Peyer's patch (tissue), 4 donors: ENCODE results near the gene DCDC2. TPM values are rescaled to one million over a fixed set of nuclear protein-coding genes. Genes with fewer than 3 reads are reported as not detected.
"Not testable (repeated sequence)": the region's sequence is repeated elsewhere in the genome, so short reads cannot be mapped to it uniquely, and the experiment has no call there.

ENCODE experiments used
- DNase-seq, 3 donors: peaks; one replicate each; pipeline ENCODE4 v3.0.0-alpha.2; 2017 to 2019
- H3K27ac ChIP-seq, 4 donors: fragments of 200-600 bp; sonication (generic); one replicate each; pipeline ENCODE4 v1.5.1; 2016 to 2019
- H3K27me3 ChIP-seq, 2 donors: fragments of 200-600 bp; sonication (generic); one replicate each; pipeline ENCODE4 v1.5.1; 2019
- H3K36me3 ChIP-seq, 3 donors: fragments of 200-600 bp; sonication (generic); one replicate each; pipeline ENCODE4 v1.5.1; 2016 to 2019
- H3K4me1 ChIP-seq, 4 donors: fragments of 200-600 bp; sonication (generic); one replicate each; pipeline ENCODE4 v1.5.1; 2016 to 2019
- H3K4me3 ChIP-seq, 4 donors: fragments of 200-600 bp; sonication (generic); 1 replicate in 3 of 4; 2 replicates in 1 of 4; pipeline ENCODE4 v1.5.1; 2016 to 2019; ENCODE audit warnings: mild to moderate bottlenecking in 1 of 4
- H3K9me3 ChIP-seq, 4 donors: fragments of 200-600 bp; sonication (generic); one replicate each; pipeline ENCODE4 v1.5.1; 2016 to 2019; ENCODE audit warnings: mild to moderate bottlenecking in 1 of 4
- POLR2A ChIP-seq, 2 donors: fragments of 450-650 bp; IDR thresholded peaks; one replicate each; pipeline ENCODE4 v1.5.1; 2017; ENCODE audit warnings: antibody characterized with exemption in 2 of 2, mild to moderate bottlenecking in 2 of 2, moderate library complexity in 2 of 2
- total RNA-seq, 4 donors: library from RNA; depleted of rRNA; stranded (reverse); fragments of >200 nt; gene quantifications; one replicate each; pipeline ENCODE4 v1.1.0, GENCODE V29; 2016
- TF ChIP-seq, protein P1 (sequence below), 6 experiments: fragments of 450-650 bp in 4 of 6; fragments of 200-600 bp in 2 of 6; sonication (generic) in 1 of 6; IDR thresholded peaks; one replicate each; pipeline ENCODE4 v1.5.1; 2017 to 2019; ENCODE audit warnings: antibody characterized with exemption in 6 of 6, mild to moderate bottlenecking in 3 of 6, moderate library complexity in 1 of 6

Gene DCDC2
- total RNA-seq, 4 donors from 2014 or later = 0.27 to 3.3 (median 0.63) TPM

DNA sequence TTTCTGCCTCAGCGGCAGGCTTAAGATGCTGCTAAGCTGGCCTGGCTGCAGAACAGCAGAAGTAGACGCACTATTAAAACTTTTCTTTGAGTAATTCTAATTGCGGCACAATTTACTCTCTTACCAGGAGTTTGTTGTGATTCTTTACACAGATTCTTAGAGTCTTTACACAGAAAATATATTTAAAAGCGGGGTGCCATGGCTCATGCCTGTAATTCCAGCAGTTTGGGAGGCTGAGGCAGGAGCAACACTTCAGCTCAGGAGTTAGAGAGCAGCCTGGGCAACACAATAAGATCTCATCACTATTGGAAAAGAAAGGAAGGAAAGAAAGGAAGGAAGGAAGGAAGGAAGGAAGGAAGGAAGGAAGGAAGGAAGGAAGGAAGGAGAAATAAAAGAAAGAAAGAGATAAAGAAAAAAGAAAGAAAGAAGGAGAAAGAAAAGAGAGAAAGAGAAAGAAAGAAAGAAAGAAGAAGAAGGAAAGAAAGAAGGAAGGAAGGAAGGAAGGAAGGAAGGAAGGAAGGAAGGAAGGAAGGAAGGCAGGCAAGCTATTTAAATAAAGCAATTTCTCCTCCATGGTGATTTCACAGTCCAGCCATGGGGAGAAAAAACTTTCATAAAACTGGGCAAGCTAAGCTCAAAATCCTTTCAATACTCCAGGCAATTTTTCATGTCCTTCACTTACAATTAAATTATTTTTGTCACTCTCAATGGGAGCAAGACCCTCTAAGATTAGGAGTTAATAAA is 23.8 kb upstream of the DCDC2 start:
- no peak overlapping the region for H3K27ac ChIP-seq
- no peaks in the 10 kb centered on the region for H3K27me3 ChIP-seq
- H3K4me3 ChIP-seq = no peak overlapping the region
- TF ChIP-seq, protein P1, sequence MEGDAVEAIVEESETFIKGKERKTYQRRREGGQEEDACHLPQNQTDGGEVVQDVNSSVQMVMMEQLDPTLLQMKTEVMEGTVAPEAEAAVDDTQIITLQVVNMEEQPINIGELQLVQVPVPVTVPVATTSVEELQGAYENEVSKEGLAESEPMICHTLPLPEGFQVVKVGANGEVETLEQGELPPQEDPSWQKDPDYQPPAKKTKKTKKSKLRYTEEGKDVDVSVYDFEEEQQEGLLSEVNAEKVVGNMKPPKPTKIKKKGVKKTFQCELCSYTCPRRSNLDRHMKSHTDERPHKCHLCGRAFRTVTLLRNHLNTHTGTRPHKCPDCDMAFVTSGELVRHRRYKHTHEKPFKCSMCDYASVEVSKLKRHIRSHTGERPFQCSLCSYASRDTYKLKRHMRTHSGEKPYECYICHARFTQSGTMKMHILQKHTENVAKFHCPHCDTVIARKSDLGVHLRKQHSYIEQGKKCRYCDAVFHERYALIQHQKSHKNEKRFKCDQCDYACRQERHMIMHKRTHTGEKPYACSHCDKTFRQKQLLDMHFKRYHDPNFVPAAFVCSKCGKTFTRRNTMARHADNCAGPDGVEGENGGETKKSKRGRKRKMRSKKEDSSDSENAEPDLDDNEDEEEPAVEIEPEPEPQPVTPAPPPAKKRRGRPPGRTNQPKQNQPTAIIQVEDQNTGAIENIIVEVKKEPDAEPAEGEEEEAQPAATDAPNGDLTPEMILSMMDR (IDR thresholded peaks at IDR 0.05) = no peak
- no peak for TF ChIP-seq POLR2A (IDR thresholded peaks at IDR 0.05)
- no peaks in the 10 kb centered on the region for H3K4me1 ChIP-seq
- no peaks in the 10 kb centered on the region for H3K36me3 ChIP-seq
- no peak for DNase-seq
- no peaks in the 10 kb centered on the region for H3K9me3 ChIP-seq

DNA sequence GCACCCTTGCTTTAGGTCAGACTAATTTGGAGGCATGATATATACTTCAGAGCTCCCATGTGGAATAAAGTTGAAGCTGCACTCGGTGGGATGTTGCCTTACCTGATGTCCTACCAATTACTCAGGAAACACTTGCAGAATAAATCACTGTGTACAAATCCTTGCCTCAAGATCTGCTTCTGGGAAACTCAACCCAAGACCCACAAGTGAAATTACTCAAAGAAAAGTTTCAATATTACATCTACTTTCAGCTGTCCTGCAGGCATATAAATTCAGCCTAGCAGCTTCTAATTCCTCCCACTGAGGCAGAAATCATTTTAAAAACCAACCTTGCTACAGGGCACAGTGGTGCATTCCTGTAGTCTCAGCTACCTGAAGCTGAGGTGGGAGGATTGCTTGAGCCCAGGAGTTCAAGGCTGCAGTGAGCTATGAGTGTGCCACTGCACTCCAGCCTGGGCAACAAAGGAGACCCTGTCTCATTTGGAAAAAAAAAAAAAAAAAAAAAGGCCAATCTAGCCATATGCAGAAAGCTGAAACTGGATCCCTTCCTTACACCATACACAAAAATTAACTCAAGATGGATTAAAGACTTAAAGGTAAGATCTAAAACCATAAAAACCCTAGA is 20.7 kb upstream of the DCDC2 start:
- Histone ChIP-seq H3K36me3 (no peaks in the 10 kb centered on the region), H3K4me3 (no peak overlapping the region), H3K4me1 (no peaks in the 10 kb centered on the region), H3K27ac (no peak overlapping the region), H3K27me3 (no peaks in the 10 kb centered on the region), H3K9me3 (no peaks in the 10 kb centered on the region)
- DNase-seq = no peak
- TF ChIP-seq POLR2A (IDR thresholded peaks at IDR 0.05) = no peak
- TF ChIP-seq, protein P1 (IDR thresholded peaks at IDR 0.05) = no peak

DNA sequence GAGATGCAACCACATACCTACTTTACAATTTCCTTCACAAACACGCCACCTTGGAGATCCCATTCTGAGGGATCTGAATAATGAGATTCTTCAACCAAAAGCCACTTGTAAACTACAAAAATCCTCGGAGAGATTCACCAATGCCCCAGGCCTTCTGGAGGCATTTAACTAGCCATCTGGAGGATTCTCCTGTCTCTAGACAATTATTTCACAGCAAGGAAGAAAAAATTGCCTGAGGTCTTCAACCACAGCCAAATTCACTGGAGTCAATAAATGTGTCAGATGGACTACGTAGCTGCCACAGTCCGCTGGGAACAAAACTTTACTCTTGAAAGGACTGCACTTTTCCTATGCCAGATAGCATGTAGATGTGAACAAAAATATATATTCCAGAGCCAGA is 19.0 kb upstream of the DCDC2 start:
- Histone ChIP-seq H3K4me1 (no peaks in the 10 kb centered on the region), H3K27me3 (no peaks in the 10 kb centered on the region), H3K36me3 (no peaks in the 10 kb centered on the region), H3K4me3 (no peak overlapping the region), H3K9me3 (no peaks in the 10 kb centered on the region), H3K27ac (no peak overlapping the region)
- DNase-seq = no peak
- TF ChIP-seq POLR2A (IDR thresholded peaks at IDR 0.05) = no peak
- TF ChIP-seq, protein P1 (IDR thresholded peaks at IDR 0.05) = no peak

DNA sequence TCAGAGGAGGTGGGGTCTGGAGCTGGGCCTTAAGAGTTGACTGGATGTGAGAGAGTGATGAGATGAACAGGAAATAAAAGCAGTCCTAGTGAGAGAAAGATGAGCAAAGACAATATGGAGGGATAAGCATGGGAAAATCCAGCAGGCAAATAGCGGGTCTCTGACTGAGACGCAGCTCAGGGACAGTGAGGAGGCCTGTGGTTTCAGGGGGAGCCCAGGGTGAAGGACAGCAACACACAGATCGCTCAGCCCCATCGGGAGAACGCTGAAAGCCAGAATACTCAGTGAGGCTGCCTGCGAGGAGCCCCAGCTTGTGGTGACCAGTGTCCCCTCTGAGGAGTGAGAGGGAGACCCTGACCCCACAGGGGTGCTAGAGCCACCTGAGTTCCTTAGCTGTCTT is 16.8 kb upstream of the DCDC2 start:
- no peak for DNase-seq
- H3K27me3 ChIP-seq = no peaks in the 10 kb centered on the region
- TF ChIP-seq POLR2A (IDR thresholded peaks at IDR 0.05) = no peak
- TF ChIP-seq, protein P1 (IDR thresholded peaks at IDR 0.05) = no peak
- H3K36me3 ChIP-seq = no peaks in the 10 kb centered on the region
- H3K4me1 ChIP-seq = no peaks in the 10 kb centered on the region
- H3K9me3 ChIP-seq = no peaks in the 10 kb centered on the region
- H3K27ac ChIP-seq = no peak overlapping the region
- H3K4me3 ChIP-seq = no peak overlapping the region

DNA sequence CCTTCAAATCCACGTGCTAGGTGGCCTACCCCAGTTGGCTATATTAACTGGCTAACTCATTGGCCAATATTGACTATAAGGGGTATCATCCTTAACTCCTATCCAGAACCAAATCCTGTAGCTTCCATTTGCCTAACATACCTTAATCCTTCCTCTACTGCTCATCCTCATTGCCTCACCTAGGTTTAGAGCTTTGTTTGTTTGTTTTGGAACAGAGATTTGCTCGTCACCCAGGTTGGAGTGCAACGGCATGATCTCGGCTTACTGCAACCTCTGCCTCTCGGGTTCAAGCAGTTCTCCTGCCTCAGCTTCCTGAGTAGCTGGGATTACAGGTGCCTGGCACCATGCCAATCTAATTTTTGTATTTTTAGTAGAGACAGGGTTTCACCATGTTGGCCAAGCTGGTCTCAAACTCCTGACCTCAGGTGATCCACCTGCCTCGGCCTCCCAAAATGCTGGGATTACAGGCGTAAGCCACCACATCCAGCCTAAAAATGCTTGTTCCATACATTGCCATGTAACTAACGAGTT is 7.3 kb upstream of the DCDC2 start:
- H3K27ac ChIP-seq, DNase-seq, H3K4me1 ChIP-seq, H3K27me3 ChIP-seq, H3K9me3 ChIP-seq, H3K36me3 ChIP-seq, H3K4me3 ChIP-seq: not testable (repeated sequence)

DNA sequence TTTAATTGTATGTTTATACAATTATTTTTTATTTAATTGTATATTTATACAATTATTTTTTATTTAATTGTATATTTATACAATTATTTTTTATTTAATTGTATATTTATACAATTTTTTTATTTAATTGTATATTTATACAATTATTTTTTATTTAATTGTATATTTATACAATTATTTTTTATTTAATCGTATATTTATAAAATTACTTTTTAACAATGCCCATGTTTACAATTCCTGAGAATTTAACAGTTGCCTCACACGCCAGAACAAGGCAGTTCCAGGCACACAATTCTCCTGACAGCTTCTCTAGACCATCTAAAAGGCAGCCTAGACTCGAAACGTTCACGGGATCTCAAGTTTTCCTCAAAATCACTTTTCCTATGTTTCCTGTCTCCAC is 4.5 kb upstream of the DCDC2 start:
- not testable (repeated sequence) for H3K9me3 ChIP-seq, H3K4me3 ChIP-seq, DNase-seq, H3K27ac ChIP-seq, H3K27me3 ChIP-seq, H3K36me3 ChIP-seq
- H3K4me1 ChIP-seq = peaks cover 0 to 21% (median 0%) of the 10 kb centered on the region in 4 donors
